Upper lobe of right lung (tissue), 1 donor: ENCODE data around the gene CCDC6. TPM values are rescaled to one million over a fixed set of nuclear protein-coding genes. Genes with fewer than 3 reads are reported as not detected.
"Not testable (repeated sequence)": the region's sequence is repeated elsewhere in the genome, so short reads cannot be mapped to it uniquely, and the experiment has no call there.

Source experiments
- ATAC-seq: fragments of 200-7000 bp; cut with Tn5 transposase; one replicate; pipeline ENCODE4 v1.9.1; 2020; ENCODE audit warnings: mild to moderate bottlenecking, moderate library complexity
- DNase-seq: peaks from one replicate; pipeline ENCODE4 v3.0.0-alpha.2; 2020
- H3K27ac ChIP-seq: fragments of 200-600 bp; one replicate; pipeline ENCODE4 v1.8.0; 2022
- H3K27me3 ChIP-seq: fragments of 200-600 bp; one replicate; pipeline ENCODE4 v1.8.0; 2022; ENCODE audit warnings: mild to moderate bottlenecking
- H3K36me3 ChIP-seq: fragments of 200-600 bp; one replicate; pipeline ENCODE4 v1.8.0; 2022
- H3K4me1 ChIP-seq: fragments of 200-600 bp; one replicate; pipeline ENCODE4 v1.8.0; 2022
- H3K4me3 ChIP-seq: fragments of 200-600 bp; one replicate; pipeline ENCODE4 v1.8.0; 2022; ENCODE audit warnings: mild to moderate bottlenecking
- H3K9me3 ChIP-seq: fragments of 200-600 bp; one replicate; pipeline ENCODE4 v1.8.0; 2022
- intact Hi-C: fragments of 100-400 bp; cut with DNase I; formaldehyde crosslinking; loops from one replicate; pipeline ENCODE4 v1.11.0; 2022
- long read RNA-seq: library from polyadenylated mRNA; unstranded; transcript quantifications from one replicate; pipeline ENCODE4 v2.0.0, GENCODE V29; 2021
- total RNA-seq: library from RNA; stranded (reverse); fragmentation: NEBNext Ultra II Directional; extraction: Animal tissue kit (Norgen Biotek cat#: 25700); gene quantifications from one replicate; pipeline ENCODE4 v1.2.1, GENCODE V29; 2021
- TF ChIP-seq, protein P1 (sequence below): fragments of 200-600 bp; IDR thresholded peaks from one replicate; pipeline ENCODE4 v1.8.0; 2022; ENCODE audit warnings: antibody characterized with exemption
- donor health status: DM: no; HTN: yes; CAD: no; lungs with severe emphysema.

The CCDC6 gene
- total RNA-seq, result 55.7 TPM
- long read RNA-seq, full-length matches to known transcripts, result 24 of 42 reads
- long read RNA-seq, partial matches to known transcripts, result 13 of 42 reads
- long read RNA-seq, other reads (novel, unspliced or antisense), result 5 of 42 reads

DNA sequence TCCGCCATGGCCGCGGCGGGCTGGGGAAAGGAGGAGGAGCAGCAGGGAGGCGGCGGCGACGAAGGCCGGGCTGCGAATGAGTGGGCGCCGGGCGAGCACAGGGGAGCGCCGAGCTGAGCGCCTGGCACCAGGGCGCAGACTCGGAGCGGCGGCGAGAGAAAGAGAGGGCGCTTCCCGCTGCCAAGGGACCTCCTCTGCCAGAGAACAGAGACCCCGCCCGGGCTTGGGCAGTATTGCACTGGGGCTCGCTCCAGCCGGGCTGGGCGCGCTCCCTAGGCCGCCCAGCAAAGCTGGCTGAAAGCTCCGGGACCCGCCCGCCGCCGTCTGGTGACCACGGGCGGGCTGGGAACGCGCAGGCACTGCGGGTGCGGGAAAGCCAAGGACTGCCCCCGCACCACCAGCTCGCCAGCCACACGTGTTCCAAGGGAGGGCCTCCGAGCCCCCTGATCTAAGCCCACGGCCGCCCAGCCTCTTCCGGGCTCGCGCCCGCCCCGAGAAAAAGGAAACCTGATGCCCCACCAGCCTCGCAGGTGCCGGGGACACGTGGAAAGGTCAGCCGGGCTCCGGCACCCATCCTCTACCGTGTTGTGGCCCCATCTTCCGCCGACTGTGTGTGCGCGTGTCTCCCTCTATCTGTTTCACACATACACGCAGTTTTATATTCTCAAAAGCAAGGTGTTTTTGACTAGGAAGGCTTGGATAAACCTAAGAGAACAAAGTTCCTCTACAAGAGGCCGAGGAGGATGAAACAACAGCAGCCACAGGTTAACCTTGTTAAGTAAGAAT, at the start of gene CCDC6:
TSS of gene CCDC6 (minus strand) at position 140 of the 786 bp plus-strand sequence. CDS start at position 8, 132 bp downstream.
- Histone ChIP-seq H3K9me3 (no peaks in the 10 kb centered on the region), H3K4me3 (peak within 1 kb of the TSS; percentile 75), H3K27ac (peak within 1 kb of the TSS; percentile 93), H3K27me3 (no peaks in the 10 kb centered on the region), H3K4me1 (peaks cover 36% of the 10 kb centered on the region), H3K36me3 (no peaks in the 10 kb centered on the region)
- intact Hi-C loops, result no loop called here
- DNase-seq (peak; percentile 97), ATAC-seq (peak; percentile 96)
- TF ChIP-seq, protein P1, sequence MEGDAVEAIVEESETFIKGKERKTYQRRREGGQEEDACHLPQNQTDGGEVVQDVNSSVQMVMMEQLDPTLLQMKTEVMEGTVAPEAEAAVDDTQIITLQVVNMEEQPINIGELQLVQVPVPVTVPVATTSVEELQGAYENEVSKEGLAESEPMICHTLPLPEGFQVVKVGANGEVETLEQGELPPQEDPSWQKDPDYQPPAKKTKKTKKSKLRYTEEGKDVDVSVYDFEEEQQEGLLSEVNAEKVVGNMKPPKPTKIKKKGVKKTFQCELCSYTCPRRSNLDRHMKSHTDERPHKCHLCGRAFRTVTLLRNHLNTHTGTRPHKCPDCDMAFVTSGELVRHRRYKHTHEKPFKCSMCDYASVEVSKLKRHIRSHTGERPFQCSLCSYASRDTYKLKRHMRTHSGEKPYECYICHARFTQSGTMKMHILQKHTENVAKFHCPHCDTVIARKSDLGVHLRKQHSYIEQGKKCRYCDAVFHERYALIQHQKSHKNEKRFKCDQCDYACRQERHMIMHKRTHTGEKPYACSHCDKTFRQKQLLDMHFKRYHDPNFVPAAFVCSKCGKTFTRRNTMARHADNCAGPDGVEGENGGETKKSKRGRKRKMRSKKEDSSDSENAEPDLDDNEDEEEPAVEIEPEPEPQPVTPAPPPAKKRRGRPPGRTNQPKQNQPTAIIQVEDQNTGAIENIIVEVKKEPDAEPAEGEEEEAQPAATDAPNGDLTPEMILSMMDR, result peak; percentile 79

DNA sequence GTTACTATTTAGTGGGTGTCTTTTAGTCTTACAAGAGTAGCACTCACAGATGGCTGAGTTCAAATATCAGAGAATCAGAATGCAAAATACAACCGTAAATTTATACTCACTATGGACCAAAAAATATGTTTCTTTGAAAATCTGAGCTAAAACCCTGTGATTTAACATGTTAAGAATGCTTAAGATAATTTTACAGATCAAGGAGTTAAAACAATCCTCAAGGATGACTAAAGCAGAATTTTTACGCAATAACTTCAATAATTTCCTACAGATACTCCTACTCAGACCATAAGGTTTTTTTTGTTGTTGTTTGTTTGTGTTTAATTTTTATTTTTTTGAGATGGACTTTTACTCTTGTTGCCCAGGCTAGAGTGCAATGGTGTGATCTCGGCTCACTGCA, 47.9 kb upstream of the CCDC6 start:
- TF ChIP-seq, protein P1, result no peak
- DNase-seq (no peak), ATAC-seq (no peak)
- Histone ChIP-seq H3K9me3 (no peaks in the 10 kb centered on the region), H3K4me1 (no peaks in the 10 kb centered on the region), H3K4me3 (no peak overlapping the region), H3K27me3 (no peaks in the 10 kb centered on the region), H3K36me3 (no peaks in the 10 kb centered on the region), H3K27ac (no peak overlapping the region)
- intact Hi-C loops, result no loop called here

DNA sequence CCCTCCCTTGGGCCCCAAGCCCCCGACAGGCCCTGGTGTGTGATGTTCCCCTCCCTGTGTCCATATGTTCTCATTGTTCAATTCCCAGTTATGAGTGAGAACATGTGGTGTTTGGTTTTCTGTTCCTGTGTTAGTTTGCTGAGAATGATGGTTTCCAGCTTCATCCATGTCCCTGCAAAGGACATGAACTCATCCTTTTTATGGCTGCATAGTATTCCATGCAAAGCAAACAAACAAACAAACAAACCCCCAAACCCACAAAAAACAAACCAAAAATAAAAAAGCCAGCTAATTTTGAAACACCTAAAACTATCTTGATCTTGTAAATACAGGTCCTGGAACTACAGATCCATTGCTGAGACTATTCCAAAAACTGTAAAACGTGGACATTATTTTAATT, 47.4 kb upstream of the CCDC6 start:
- H3K9me3 ChIP-seq, H3K36me3 ChIP-seq, intact Hi-C loops, H3K27ac ChIP-seq, H3K27me3 ChIP-seq, H3K4me1 ChIP-seq, DNase-seq, ATAC-seq, H3K4me3 ChIP-seq: not testable (repeated sequence)

DNA sequence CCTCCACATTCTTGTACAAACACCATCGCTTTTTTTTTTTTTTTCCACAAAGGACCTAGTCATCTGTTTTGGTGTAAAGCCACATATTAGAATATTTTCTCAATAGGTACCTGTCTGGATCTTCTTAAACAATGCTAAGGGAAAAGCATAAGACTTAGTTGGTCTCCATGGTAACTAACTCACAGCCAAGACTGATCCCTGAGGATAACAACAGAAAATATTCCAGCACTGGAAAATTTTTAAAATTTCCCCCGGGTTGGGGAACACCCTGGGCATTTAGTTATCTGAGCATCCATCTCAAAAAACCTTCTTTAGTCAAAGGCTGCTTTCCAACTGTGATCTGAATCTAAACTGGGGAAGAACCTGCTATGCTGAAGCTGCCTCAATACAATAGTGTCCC, 43.7 kb upstream of the CCDC6 start:
- no peaks in the 10 kb centered on the region for H3K9me3 ChIP-seq
- no peak overlapping the region for H3K27ac ChIP-seq
- ATAC-seq, result no peak
- TF ChIP-seq, protein P1, result no peak
- H3K4me1 ChIP-seq, result no peaks in the 10 kb centered on the region
- DNase-seq, result no peak
- intact Hi-C loops, result no loop called here
- no peak overlapping the region for H3K4me3 ChIP-seq
- no peaks in the 10 kb centered on the region for H3K36me3 ChIP-seq
- no peaks in the 10 kb centered on the region for H3K27me3 ChIP-seq

DNA sequence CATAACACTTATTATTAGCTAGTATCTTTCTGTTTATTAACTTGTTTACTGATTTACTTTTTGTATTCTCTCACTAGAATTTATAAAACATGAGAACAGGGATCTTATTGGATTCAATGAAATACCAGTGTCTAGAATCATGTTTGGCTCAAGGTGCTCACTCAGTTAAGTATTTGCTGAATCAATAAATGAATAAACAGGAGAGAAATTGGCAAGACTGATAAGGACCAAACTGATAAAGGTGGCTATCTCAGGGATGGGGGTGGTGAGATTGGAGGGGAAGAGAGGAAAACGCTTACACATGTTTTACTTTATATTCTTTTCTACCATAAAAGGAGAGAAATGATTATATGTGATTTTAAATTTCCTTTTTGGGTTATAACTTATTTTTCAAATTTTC, 43.3 kb upstream of the CCDC6 start:
- Histone ChIP-seq H3K27ac (no peak overlapping the region), H3K4me1 (no peaks in the 10 kb centered on the region), H3K27me3 (no peaks in the 10 kb centered on the region), H3K9me3 (no peaks in the 10 kb centered on the region), H3K4me3 (no peak overlapping the region), H3K36me3 (no peaks in the 10 kb centered on the region)
- intact Hi-C loops, result no loop called here
- ATAC-seq (no peak), DNase-seq (no peak)
- TF ChIP-seq, protein P1, result no peak

DNA sequence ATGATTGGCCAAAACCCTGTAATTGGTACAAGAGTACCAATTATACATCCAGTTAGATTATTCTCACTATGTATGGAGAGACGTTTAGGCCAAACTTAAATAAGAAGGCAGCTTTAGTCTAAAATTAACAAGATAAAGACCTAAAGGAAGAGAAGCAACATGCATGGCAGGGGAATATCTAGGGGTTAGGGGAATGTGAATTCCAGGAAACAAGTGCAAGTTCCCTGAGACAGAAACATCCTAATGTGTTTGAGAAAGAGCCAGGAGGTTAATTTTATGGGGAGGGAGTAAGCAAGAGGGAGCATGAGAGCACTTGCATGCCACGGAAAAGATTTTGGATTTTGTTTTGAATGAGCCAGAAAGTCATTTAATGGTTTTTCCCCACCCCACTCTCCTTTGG, 39.6 kb upstream of the CCDC6 start:
- H3K9me3 ChIP-seq, result no peaks in the 10 kb centered on the region
- no peak for ATAC-seq
- DNase-seq, result no peak
- intact Hi-C loops, result no loop called here
- H3K27ac ChIP-seq, result no peak overlapping the region
- TF ChIP-seq, protein P1, result no peak
- no peaks in the 10 kb centered on the region for H3K4me1 ChIP-seq
- no peak overlapping the region for H3K4me3 ChIP-seq
- H3K27me3 ChIP-seq, result no peaks in the 10 kb centered on the region
- no peaks in the 10 kb centered on the region for H3K36me3 ChIP-seq
